ENCODE measurements around the gene CASZ1.

CASZ1 gene

GRCh38 chr1:10745383-10745782 lies 51.1 kb downstream of the CASZ1 start:
- no peak for DNase-seq
- in situ Hi-C loops (cut with HindIII; ENCODE audit: low pct_ligation_motif_present, low sequenced_read_pairs): no loop called here
- Histone ChIP-seq H3K27ac (no peak overlapping the region), H3K4me3 (ENCODE audit: low read depth, low read length) (no peak overlapping the region), H3K36me3 (replicated peaks) (no peaks in the 10 kb centered on the region), H3K27me3 (replicated peaks) (peaks cover 5% of the 10 kb centered on the region)
- TF ChIP-seq CTCF (IDR thresholded peaks at IDR 0.05; ENCODE audit: low read depth, low read length, missing control alignments): no peak

GRCh38 chr1:10744654-10745238 lies 51.7 kb downstream of the CASZ1 start:
- H3K36me3 ChIP-seq (replicated peaks): no peaks in the 10 kb centered on the region
- in situ Hi-C loops (cut with HindIII; ENCODE audit: low pct_ligation_motif_present, low sequenced_read_pairs): no loop called here
- no peak for DNase-seq
- no peak for TF ChIP-seq CTCF (IDR thresholded peaks at IDR 0.05; ENCODE audit: low read depth, low read length, missing control alignments)
- no peak overlapping the region for H3K4me3 ChIP-seq (ENCODE audit: low read depth, low read length)
- no peak overlapping the region for H3K27ac ChIP-seq
- peaks cover 5% of the 10 kb centered on the region for H3K27me3 ChIP-seq (replicated peaks)

GRCh38 chr1:10744029-10744428 lies 52.4 kb downstream of the CASZ1 start:
- no peak for DNase-seq
- no peak overlapping the region for H3K27ac ChIP-seq
- no peak for TF ChIP-seq CTCF (IDR thresholded peaks at IDR 0.05; ENCODE audit: low read depth, low read length, missing control alignments)
- in situ Hi-C loops (cut with HindIII; ENCODE audit: low pct_ligation_motif_present, low sequenced_read_pairs): no loop called here
- no peaks in the 10 kb centered on the region for H3K36me3 ChIP-seq (replicated peaks)
- no peak overlapping the region for H3K4me3 ChIP-seq (ENCODE audit: low read depth, low read length)
- peaks cover 5% of the 10 kb centered on the region for H3K27me3 ChIP-seq (replicated peaks)

- in situ Hi-C loops (cut with HindIII; ENCODE audit: low pct_ligation_motif_present, low sequenced_read_pairs): no loop called here
- Histone ChIP-seq H3K4me3 (ENCODE audit: low read depth, low read length) (no peak overlapping the region), H3K27me3 (replicated peaks) (peaks cover 8% of the 10 kb centered on the region), H3K27ac (no peak overlapping the region), H3K36me3 (replicated peaks) (no peaks in the 10 kb centered on the region)
- no peak for DNase-seq
- no peak for TF ChIP-seq CTCF (IDR thresholded peaks at IDR 0.05; ENCODE audit: low read depth, low read length, missing control alignments)
Measured at GRCh38 chr1:10741696-10742095, 54.8 kb downstream of the CASZ1 start.

- no peak for DNase-seq
- in situ Hi-C loops (cut with HindIII; ENCODE audit: low pct_ligation_motif_present, low sequenced_read_pairs): no loop called here
- no peaks in the 10 kb centered on the region for H3K36me3 ChIP-seq (replicated peaks)
- TF ChIP-seq CTCF (IDR thresholded peaks at IDR 0.05; ENCODE audit: low read depth, low read length, missing control alignments): no peak
- peaks cover 7% of the 10 kb centered on the region for H3K27me3 ChIP-seq (replicated peaks)
- no peak overlapping the region for H3K27ac ChIP-seq
- H3K4me3 ChIP-seq (ENCODE audit: low read depth, low read length): no peak overlapping the region
Measured at GRCh38 chr1:10740123-10740522, 56.3 kb downstream of the CASZ1 start.

- DNase-seq: no peak
- no peak overlapping the region for H3K27ac ChIP-seq
Measured at GRCh38 chr1:10739589-10739988, 56.9 kb downstream of the CASZ1 start.

More at GRCh38 chr1:10739589-10739988, 56.9 kb downstream of the CASZ1 start:
- in situ Hi-C loops (cut with HindIII; ENCODE audit: low pct_ligation_motif_present, low sequenced_read_pairs): no loop called here
- H3K36me3 ChIP-seq (replicated peaks): no peaks in the 10 kb centered on the region
- TF ChIP-seq CTCF (IDR thresholded peaks at IDR 0.05; ENCODE audit: low read depth, low read length, missing control alignments): no peak
- H3K27me3 ChIP-seq (replicated peaks): peaks cover 7% of the 10 kb centered on the region
- no peak overlapping the region for H3K4me3 ChIP-seq (ENCODE audit: low read depth, low read length)
